Keratinocyte (primary cell): Measurements from ENCODE around the gene MGME1. TPM values are rescaled to one million over a fixed set of nuclear protein-coding genes. Genes with fewer than 3 reads are reported as not detected.
A peak's percentile ranks its signal among the peaks of the same experiment; 100 is the strongest.

ENCODE experiments used
- DNase-seq: peaks from one replicate; pipeline ENCODE4 v3.0.0-alpha.2; 2011; ENCODE audit warnings: low read depth, missing footprints, low spot score
- FAIRE-seq: peaks from 2 replicates; lab custom pipeline; 2011; peaks lifted over from hg19 to GRCh38; lab: Jason Lieb, UNC
- H2AFZ ChIP-seq: 2 replicates; pipeline ENCODE4 v1.6.0; 2012; ENCODE audit warnings: low read length, control low read depth, inconsistent platforms; ENCODE audit not compliant: control insufficient read depth
- H3K27ac ChIP-seq: 2 replicates; pipeline ENCODE4 v1.5.1; 2011; ENCODE audit warnings: low read length; ENCODE audit not compliant: control insufficient read depth, insufficient read depth
- H3K27me3 ChIP-seq: 3 replicates; pipeline ENCODE4 v1.6.0; 2011; ENCODE audit warnings: low read length; ENCODE audit not compliant: control insufficient read depth, insufficient read depth; ENCODE audit errors: extremely low read depth
- H3K36me3 ChIP-seq, 2 experiments: 2 replicates in 1 of 2; 3 replicates in 1 of 2; pipeline ENCODE4 v1.5.1; 2011; ENCODE audit warnings: low read length in 2 of 2, mild to moderate bottlenecking in 1 of 2; ENCODE audit not compliant: control insufficient read depth in 2 of 2, insufficient read depth in 2 of 2; ENCODE audit errors: extremely low read depth in 1 of 2
- H3K4me1 ChIP-seq: 3 replicates; pipeline ENCODE4 v1.5.1; 2011; ENCODE audit warnings: low read length; ENCODE audit not compliant: control insufficient read depth, insufficient read depth; ENCODE audit errors: extremely low read depth
- H3K4me2 ChIP-seq: 3 replicates; pipeline ENCODE4 v1.6.0; 2011; ENCODE audit warnings: low read depth, low read length; ENCODE audit not compliant: control insufficient read depth, insufficient read depth; ENCODE audit errors: extremely low read depth
- H3K4me3 ChIP-seq, 3 experiments: fragments of 200-600 bp in 1 of 3; sonication (generic) in 1 of 3; 2 replicates in 2 of 3; 3 replicates in 1 of 3; pipeline ENCODE4 v1.5.1; 2011 to 2016; ENCODE audit warnings: low read length in 3 of 3, mild to moderate bottlenecking in 3 of 3, control low read depth in 2 of 3, inconsistent platforms in 1 of 3, low read depth in 1 of 3, mixed read lengths in 1 of 3, mixed run types in 1 of 3, moderate library complexity in 1 of 3; ENCODE audit not compliant: control insufficient read depth in 2 of 3, insufficient read depth in 2 of 3; ENCODE audit errors: extremely low read depth in 1 of 3
- H3K79me2 ChIP-seq: 2 replicates; pipeline ENCODE4 v1.6.0; 2012; ENCODE audit warnings: low read length; ENCODE audit not compliant: control insufficient read depth, insufficient read depth
- H3K9ac ChIP-seq: 3 replicates; pipeline ENCODE4 v1.6.0; 2011; ENCODE audit warnings: low read length; ENCODE audit not compliant: control insufficient read depth, insufficient read depth; ENCODE audit errors: extremely low read depth
- H3K9me1 ChIP-seq: 3 replicates; pipeline ENCODE4 v1.6.0; 2011; ENCODE audit warnings: low read length; ENCODE audit not compliant: control insufficient read depth, insufficient read depth; ENCODE audit errors: extremely low read depth
- H3K9me3 ChIP-seq: 2 replicates; pipeline ENCODE4 v1.5.1; 2012; ENCODE audit warnings: low read depth, low read length; ENCODE audit not compliant: control insufficient read depth
- H4K20me1 ChIP-seq: 3 replicates; pipeline ENCODE4 v1.6.0; 2011; ENCODE audit warnings: low read length; ENCODE audit not compliant: control insufficient read depth, insufficient read depth; ENCODE audit errors: extremely low read depth
- CTCF ChIP-seq, 3 experiments: IDR thresholded peaks in 1 of 3; conservative IDR thresholded peaks in 1 of 3; optimal IDR thresholded peaks in 1 of 3; 2 replicates in 2 of 3; 3 replicates in 1 of 3; pipeline versions ENCODE3 to v1.5.1; 2011; ENCODE audit warnings: low read length in 3 of 3, mild to moderate bottlenecking in 3 of 3, moderate library complexity in 2 of 3, control low read depth in 1 of 3, inconsistent platforms in 1 of 3; ENCODE audit not compliant: insufficient read depth in 2 of 3; ENCODE audit errors: extremely low read depth in 1 of 3
- EZH2 ChIP-seq: IDR thresholded peaks from one replicate; pipeline ENCODE4 v1.6.1; 2012; ENCODE audit warnings: inconsistent platforms, mild to moderate bottlenecking, low read length, moderate library complexity
- dilution Hi-C: fragments of 300-500 bp; cut with MboI; formaldehyde crosslinking; loops from one replicate; pipeline ENCODE4 v1.7.0; 2020; ENCODE audit warnings: low sequenced_read_pairs; ENCODE audit not compliant: extremely low pct_ligation_motif_present
- polyA plus RNA-seq, 5 experiments: library from polyadenylated mRNA; depleted of rRNA in 3 of 5; stranded (reverse) in 3 of 5; stranded (forward) in 1 of 5; unstranded in 1 of 5; fragments of >200 nt; gene quantifications; 1 replicate in 1 of 5; 2 replicates in 3 of 5; 3 replicates in 1 of 5; pipeline versions ENCODE4 v1.2.1 to v1.2.3, GENCODE V29; 2011 to 2012; ENCODE audit warnings: missing spikeins in 2 of 5, low read depth in 1 of 5, low replicate concordance in 1 of 5

Gene MGME1
- polyA plus RNA-seq, 1 donor (not counting 4 experiments of a cell fraction or from before 2014, with no cell fraction given) = 31.6 TPM

DNA sequence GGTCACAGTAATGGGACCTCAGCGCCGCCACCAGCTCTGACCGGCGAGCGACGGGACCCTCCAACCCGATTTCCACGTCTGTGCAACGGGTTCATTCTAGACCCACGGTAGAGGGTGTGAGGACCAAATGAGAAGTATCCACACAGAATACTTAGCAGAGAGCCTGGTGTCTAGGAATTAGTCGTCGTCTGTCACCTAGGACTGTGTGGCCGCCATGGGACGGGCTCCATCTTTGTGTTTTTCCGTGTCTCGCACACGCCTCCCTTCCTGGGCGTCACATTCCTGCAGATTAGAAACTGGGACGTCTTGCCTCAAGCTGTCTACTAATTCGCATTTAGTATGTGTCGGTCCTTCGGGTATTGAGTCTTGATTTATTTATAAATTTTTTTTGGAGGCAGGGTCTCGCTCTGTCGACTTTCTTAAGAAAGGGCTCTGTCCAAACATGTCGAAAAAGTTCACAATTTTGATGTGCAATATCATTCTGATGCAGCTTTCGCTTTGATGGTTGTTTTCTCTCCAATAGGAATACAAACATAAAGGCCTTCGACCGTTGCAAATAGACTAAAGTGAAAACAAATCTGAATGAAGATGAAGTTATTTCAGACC lies 563 bp downstream of the MGME1 start:
- Histone ChIP-seq H3K4me1 (peaks cover 41% of the 10 kb centered on the region), H3K79me2 (peaks cover 88% of the 10 kb centered on the region), H3K9me3 (no peaks in the 10 kb centered on the region), H3K36me3 (peaks cover 0 to 19% of the 10 kb centered on the region in 2 experiments), H3K27ac (peak overlapping the region; percentile 98), H4K20me1 (peaks cover 16% of the 10 kb centered on the region), H3K27me3 (no peaks in the 10 kb centered on the region), H3K9ac (peak overlapping the region; percentile 99), H3K4me2 (peak overlapping the region; percentile 85), H2AFZ (peak overlapping the region; percentile 70), H3K9me1 (no peaks in the 10 kb centered on the region), H3K4me3 (peak overlapping the region; percentile 84 to 97 (median 95))
- no peak for DNase-seq
- dilution Hi-C loops = no loop called here
- peak; percentile 20 for FAIRE-seq
- TF ChIP-seq EZH2 = no peak
- TF ChIP-seq CTCF (optimal IDR thresholded peaks at IDR 0.05 in 1 of 3, IDR thresholded peaks at IDR 0.05 in 1 of 3, conservative IDR thresholded peaks at IDR 0.05 in 1 of 3; ENCODE audit: extremely low read depth in 1 of 3, insufficient read depth in 2 of 3, low read length in 3 of 3) = no peak

GRCh38 chr20:17969884-17970409 lies 1.1 kb downstream of the MGME1 start:
- H3K27me3 ChIP-seq = no peaks in the 10 kb centered on the region
- H3K9me3 ChIP-seq = no peaks in the 10 kb centered on the region
- peak overlapping the region; percentile 84 to 97 (median 95) for H3K4me3 ChIP-seq
- H3K4me2 ChIP-seq = peak overlapping the region; percentile 85
- no peak for TF ChIP-seq CTCF (optimal IDR thresholded peaks at IDR 0.05 in 1 of 3, IDR thresholded peaks at IDR 0.05 in 1 of 3, conservative IDR thresholded peaks at IDR 0.05 in 1 of 3; ENCODE audit: extremely low read depth in 1 of 3, insufficient read depth in 2 of 3, low read length in 3 of 3)
- no peak for TF ChIP-seq EZH2
- H3K9ac ChIP-seq = peak overlapping the region; percentile 99
- dilution Hi-C loops = no loop called here
- DNase-seq (no peak), FAIRE-seq (peak; percentile 26)
- H3K9me1 ChIP-seq = no peaks in the 10 kb centered on the region
- H2AFZ ChIP-seq = no peak overlapping the region
- peak overlapping the region; percentile 98 for H3K27ac ChIP-seq
- peaks cover 88% of the 10 kb centered on the region for H3K79me2 ChIP-seq
- H3K4me1 ChIP-seq = peaks cover 36% of the 10 kb centered on the region
- peaks cover 0 to 15% of the 10 kb centered on the region in 2 experiments for H3K36me3 ChIP-seq
- H4K20me1 ChIP-seq = peaks cover 11% of the 10 kb centered on the region
